Right lobe of liver (tissue), 6 donors: ENCODE results near the gene TCP11L2. TPM values are rescaled to one million over a fixed set of nuclear protein-coding genes. Genes with fewer than 3 reads are reported as not detected.
A peak's percentile ranks its signal among the peaks of the same experiment; 100 is the strongest.

Experiments
- ATAC-seq, 4 donors: fragments of 200-7000 bp; cut with Tn5 transposase; one replicate each; pipeline ENCODE4 v1.9.1; 2020; ENCODE audit warnings: mild to moderate bottlenecking in 4 of 4, moderate library complexity in 4 of 4
- DNase-seq, 3 donors: peaks; one replicate each; pipeline ENCODE4 v3.0.0-alpha.2; 2020
- H3K27ac ChIP-seq, 3 donors: fragments of 200-600 bp; one replicate each; pipeline ENCODE4 v1.8.0; 2022
- H3K27me3 ChIP-seq, 2 donors: fragments of 200-600 bp; one replicate each; pipeline ENCODE4 v1.8.0; 2022
- H3K36me3 ChIP-seq, 4 donors: fragments of 200-600 bp; sonication (generic) in 1 of 4; one replicate each; pipeline versions ENCODE4 v1.5.1 to v1.8.0; 2017 to 2022; ENCODE audit warnings: control low read depth in 1 of 4
- H3K4me1 ChIP-seq, 4 donors: fragments of 200-600 bp; sonication (generic) in 1 of 4; one replicate each; pipeline versions ENCODE4 v1.5.1 to v1.8.0; 2017 to 2022; ENCODE audit warnings: control low read depth in 1 of 4
- H3K4me3 ChIP-seq, 3 donors: fragments of 200-600 bp; one replicate each; pipeline ENCODE4 v1.8.0; 2022
- H3K9me3 ChIP-seq, 4 donors: fragments of 200-600 bp; sonication (generic) in 1 of 4; one replicate each; pipeline versions ENCODE4 v1.5.1 to v1.8.0; 2017 to 2022; ENCODE audit warnings: control low read depth in 1 of 4
- POLR2A ChIP-seq: fragments of 450-650 bp; IDR thresholded peaks from one replicate; pipeline ENCODE4 v1.6.1; 2017; ENCODE audit warnings: antibody characterized with exemption, mild to moderate bottlenecking
- WGBS: methylation state at CpG from one replicate; pipeline ENCODE4 v1.1.6; 2018; ENCODE audit warnings: low coverage, low lambda C conversion rate; ENCODE audit not compliant: insufficient coverage; ENCODE audit errors: missing lambda C conversion rate; 5-methylcytosine and 5-hydroxymethylcytosine counted together
- intact Hi-C, 2 donors: fragments of 100-400 bp; cut with DNase I; formaldehyde crosslinking; loops; one replicate each; pipeline versions ENCODE4 v1.11.2 to v1.14.1; 2022
- total RNA-seq, 6 experiments: library from RNA; depleted of rRNA in 2 of 6; stranded (reverse); fragments of >200 nt in 2 of 6; fragmentation: NEBNext Ultra II Directional in 3 of 6; extraction: Animal tissue kit (Norgen Biotek cat#: 25700) in 3 of 6; gene quantifications; one replicate each; pipeline versions ENCODE4 v1.1.0 to v1.2.4, GENCODE V29; 2016 to 2023
- TF ChIP-seq, protein P1 (sequence below), 4 donors: fragments of 200-600 bp in 3 of 4; fragments of 450-650 bp in 1 of 4; IDR thresholded peaks; one replicate each; pipeline versions ENCODE4 v1.5.1 to v1.8.0; 2016 to 2022; ENCODE audit warnings: antibody characterized with exemption in 4 of 4, mild to moderate bottlenecking in 2 of 4
- donor health status: DM: no; HTN: yes; CAD: no.
- donor health status: DM: no; HTN: no; CAD: no.
- donor health status: DM: no; HTN: no; CAD: no.
- donor health status: DM: no; HTN: yes; CAD: no.
- donor health status: DM: no; HTN: yes; CAD: no.

TCP11L2 gene
- total RNA-seq, 6 experiments from 2014 or later, result 7.3 to 14.2 (median 10.5) TPM

DNA sequence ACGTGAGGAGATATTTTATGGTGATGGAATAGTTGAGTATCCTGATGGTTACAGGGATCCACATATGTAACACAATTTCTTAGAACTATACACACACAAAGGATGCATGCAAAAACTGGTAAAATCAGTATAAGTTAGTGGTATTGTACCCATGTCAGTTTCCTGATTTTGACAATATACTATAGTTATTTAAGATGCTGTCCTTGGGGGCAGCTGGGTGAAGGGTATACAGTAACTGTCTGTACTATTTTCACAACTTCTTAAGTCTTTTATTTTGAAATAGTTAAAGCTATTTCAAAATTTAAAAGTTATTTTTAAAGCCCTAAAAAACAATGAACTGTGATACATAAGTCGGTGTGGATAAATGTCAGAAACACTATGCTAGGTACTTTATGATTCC, 30.5 kb downstream of the TCP11L2 start:
- no peaks in the 10 kb centered on the region for H3K9me3 ChIP-seq
- no peaks in the 10 kb centered on the region for H3K36me3 ChIP-seq
- H3K4me3 ChIP-seq, result no peak overlapping the region
- intact Hi-C loops, result no loop called here
- TF ChIP-seq POLR2A, result no peak
- TF ChIP-seq, protein P1, sequence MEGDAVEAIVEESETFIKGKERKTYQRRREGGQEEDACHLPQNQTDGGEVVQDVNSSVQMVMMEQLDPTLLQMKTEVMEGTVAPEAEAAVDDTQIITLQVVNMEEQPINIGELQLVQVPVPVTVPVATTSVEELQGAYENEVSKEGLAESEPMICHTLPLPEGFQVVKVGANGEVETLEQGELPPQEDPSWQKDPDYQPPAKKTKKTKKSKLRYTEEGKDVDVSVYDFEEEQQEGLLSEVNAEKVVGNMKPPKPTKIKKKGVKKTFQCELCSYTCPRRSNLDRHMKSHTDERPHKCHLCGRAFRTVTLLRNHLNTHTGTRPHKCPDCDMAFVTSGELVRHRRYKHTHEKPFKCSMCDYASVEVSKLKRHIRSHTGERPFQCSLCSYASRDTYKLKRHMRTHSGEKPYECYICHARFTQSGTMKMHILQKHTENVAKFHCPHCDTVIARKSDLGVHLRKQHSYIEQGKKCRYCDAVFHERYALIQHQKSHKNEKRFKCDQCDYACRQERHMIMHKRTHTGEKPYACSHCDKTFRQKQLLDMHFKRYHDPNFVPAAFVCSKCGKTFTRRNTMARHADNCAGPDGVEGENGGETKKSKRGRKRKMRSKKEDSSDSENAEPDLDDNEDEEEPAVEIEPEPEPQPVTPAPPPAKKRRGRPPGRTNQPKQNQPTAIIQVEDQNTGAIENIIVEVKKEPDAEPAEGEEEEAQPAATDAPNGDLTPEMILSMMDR (IDR thresholded peaks at IDR 0.05), result no peak
- H3K27ac ChIP-seq, result no peak overlapping the region
- DNase-seq (no peak), ATAC-seq (no peak)
- no peaks in the 10 kb centered on the region for H3K27me3 ChIP-seq
- peaks cover 0 to 14% (median 3%) of the 10 kb centered on the region in 4 donors for H3K4me1 ChIP-seq
- 86% methylated on average over 2 of the region's 2 CpGs for WGBS

- no peak for TF ChIP-seq POLR2A
- TF ChIP-seq, protein P1 (IDR thresholded peaks at IDR 0.05), result no peak
- Histone ChIP-seq H3K36me3 (no peaks in the 10 kb centered on the region), H3K27me3 (no peaks in the 10 kb centered on the region), H3K4me3 (no peak overlapping the region), H3K27ac (no peak overlapping the region), H3K9me3 (no peaks in the 10 kb centered on the region), H3K4me1 (peaks cover 0 to 14% (median 3%) of the 10 kb centered on the region in 4 donors)
- WGBS, result 88% methylated on average over 2 of the region's 2 CpGs
- intact Hi-C loops, result no loop called here
- DNase-seq (no peak), ATAC-seq (no peak)
Measured at GRCh38 chr12:106333756-106334155, 31.2 kb downstream of the TCP11L2 start.

DNA sequence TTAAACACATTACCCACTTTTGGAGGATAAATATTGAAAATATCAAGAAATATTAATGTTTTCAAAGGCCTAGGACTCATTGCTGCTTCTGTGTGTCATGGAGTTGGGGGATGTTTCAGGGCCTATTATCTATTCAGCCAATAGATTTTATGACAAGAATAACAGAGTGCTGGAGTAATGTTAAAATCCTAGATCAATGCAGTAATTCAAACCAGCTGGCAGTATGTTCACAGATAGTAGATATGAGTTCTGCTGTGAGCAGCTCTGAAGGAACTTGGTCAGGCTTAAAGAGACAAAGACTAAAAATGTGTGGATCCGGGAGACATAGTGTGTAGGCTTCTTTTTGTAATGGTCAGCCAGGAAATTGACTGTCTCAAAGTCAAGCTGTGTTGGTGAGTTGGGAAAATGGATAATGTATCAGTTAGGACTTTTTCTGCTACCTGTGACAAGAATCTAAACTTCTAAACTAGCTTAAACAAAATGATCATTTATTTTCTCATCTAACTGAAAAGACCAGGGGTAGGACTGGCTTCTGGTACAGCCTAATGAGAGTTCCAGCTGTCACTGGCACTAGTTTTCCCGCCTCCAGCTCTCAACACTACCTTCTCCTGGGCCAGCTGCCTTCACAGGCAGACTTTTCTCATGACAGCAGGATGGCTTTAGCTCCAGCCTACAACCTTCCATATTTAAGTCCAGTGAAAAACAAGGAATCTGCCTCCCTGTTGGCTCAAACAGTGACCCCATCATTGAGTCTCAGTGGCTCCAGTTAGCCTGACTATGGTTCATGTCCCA, 38.7 kb downstream of the TCP11L2 start:
- intact Hi-C loops, result no loop called here
- TF ChIP-seq POLR2A, result no peak
- TF ChIP-seq, protein P1 (IDR thresholded peaks at IDR 0.05), result no peak

DNA sequence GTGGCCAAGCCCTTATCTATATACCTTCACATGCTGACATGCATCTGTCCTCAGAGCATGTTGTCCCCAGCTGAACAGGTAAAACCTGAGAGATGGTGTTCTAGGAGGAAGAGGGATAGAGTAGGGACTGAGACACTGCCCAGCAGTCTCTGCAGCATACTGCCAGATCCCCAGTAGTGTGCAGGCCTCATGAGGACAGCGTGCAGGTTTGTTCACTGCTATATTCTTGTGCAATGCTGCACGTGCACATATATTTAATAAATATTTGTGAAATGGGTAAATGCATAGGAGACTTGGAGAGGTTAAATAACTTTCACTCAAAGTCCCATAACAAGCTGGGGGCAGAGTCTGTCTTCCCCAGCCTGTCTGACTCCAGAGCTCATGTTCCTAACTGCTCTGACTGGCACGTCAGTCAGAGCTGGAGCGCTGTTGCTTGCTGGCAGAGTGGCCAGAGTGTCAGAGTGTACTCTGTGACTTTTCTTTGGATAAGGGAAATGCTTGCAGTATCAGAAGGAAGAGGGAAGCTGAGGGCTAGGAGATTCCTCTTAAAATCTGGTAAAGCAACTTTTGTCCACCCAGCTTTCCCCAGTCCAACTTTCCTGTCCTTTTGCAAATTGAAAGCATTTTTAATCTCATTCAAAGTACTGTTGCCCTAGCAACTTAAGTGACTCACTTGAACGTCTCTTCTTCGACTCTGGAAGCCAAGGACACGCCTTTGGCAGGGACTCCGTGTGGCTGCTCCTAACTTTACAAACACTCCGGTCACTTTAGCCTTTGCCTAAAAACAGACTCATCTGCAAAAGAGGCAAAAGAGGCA, 40.1 kb downstream of the TCP11L2 start:
- peak; percentile 54 to 61 (median 57) for DNase-seq
- Histone ChIP-seq H3K27ac (peak overlapping the region; percentile 12 to 30 (median 13)), H3K4me3 (no peak overlapping the region), H3K4me1 (peaks cover 0 to 16% (median 8%) of the 10 kb centered on the region in 4 donors), H3K9me3 (no peaks in the 10 kb centered on the region), H3K27me3 (no peaks in the 10 kb centered on the region), H3K36me3 (no peaks in the 10 kb centered on the region)
- intact Hi-C loops, result no loop called here
- WGBS, result 23% methylated on average over 9 of the region's 9 CpGs
- peak; percentile 79 to 89 (median 88) for ATAC-seq
- TF ChIP-seq, protein P1 (IDR thresholded peaks at IDR 0.05), result no peak
- TF ChIP-seq POLR2A, result no peak

More for the DNA sequence above, 38.7 kb downstream of the TCP11L2 start:
- H3K4me3 ChIP-seq, result no peak overlapping the region
- H3K27me3 ChIP-seq, result no peaks in the 10 kb centered on the region
- no peak overlapping the region for H3K27ac ChIP-seq
- peaks cover 0 to 17% (median 10%) of the 10 kb centered on the region in 4 donors for H3K4me1 ChIP-seq
- DNase-seq, result no peak
- no peaks in the 10 kb centered on the region for H3K9me3 ChIP-seq
- no peak for ATAC-seq
- no peaks in the 10 kb centered on the region for H3K36me3 ChIP-seq
- WGBS, result 83% methylated on average over 2 of the region's 2 CpGs
